DND-41 (cell line): Measurements from ENCODE around the gene PRAMEF5.
"Not testable (repeated sequence)": the region's sequence is repeated elsewhere in the genome, so short reads cannot be mapped to it uniquely, and the experiment has no call there.

ENCODE experiments used
- ATAC-seq: fragments of 200-7000 bp; cut with Tn5 transposase; 3 replicates; pipeline ENCODE4 v1.9.1; 2021; ENCODE audit warnings: low read depth; ENCODE audit not compliant: insufficient read depth
- DNase-seq: peaks from one replicate; pipeline ENCODE4 v3.0.0-alpha.2; 2020
- H2AFZ ChIP-seq: 2 replicates; pipeline ENCODE4 v1.6.0; 2012; ENCODE audit warnings: low read depth, low read length
- H3K27ac ChIP-seq: 2 replicates; pipeline ENCODE4 v1.5.1; 2012; ENCODE audit warnings: low read length, inconsistent platforms
- H3K27me3 ChIP-seq: fragments of 200-600 bp; sonication (generic); 2 replicates; pipeline ENCODE4 v1.6.0; 2012; ENCODE audit warnings: low read length, mild to moderate bottlenecking, inconsistent platforms; ENCODE audit not compliant: insufficient read depth, poor library complexity
- H3K36me3 ChIP-seq: 2 replicates; pipeline ENCODE4 v1.5.1; 2012; ENCODE audit warnings: low read length, inconsistent platforms; ENCODE audit not compliant: insufficient read depth
- H3K4me1 ChIP-seq: 2 replicates; pipeline ENCODE4 v1.5.1; 2012; ENCODE audit warnings: mild to moderate bottlenecking, low read length; ENCODE audit not compliant: insufficient read depth
- H3K4me2 ChIP-seq: 2 replicates; pipeline ENCODE4 v1.6.0; 2012; ENCODE audit warnings: mild to moderate bottlenecking, moderate library complexity, low read length, inconsistent platforms; ENCODE audit not compliant: insufficient read depth
- H3K4me3 ChIP-seq, 2 experiments: fragments of 200-600 bp in 1 of 2; shearing (Covaris generic) in 1 of 2; 2 replicates each; pipeline ENCODE4 v1.5.1; 2012 to 2016; ENCODE audit warnings: inconsistent platforms in 2 of 2, low read length in 2 of 2, mild to moderate bottlenecking in 2 of 2, low read depth in 1 of 2, moderate library complexity in 1 of 2
- H3K79me2 ChIP-seq: 2 replicates; pipeline ENCODE4 v1.6.0; 2012; ENCODE audit warnings: low read length, inconsistent platforms; ENCODE audit not compliant: insufficient read depth
- H3K9ac ChIP-seq: 2 replicates; pipeline ENCODE4 v1.6.0; 2012; ENCODE audit warnings: low read depth, mild to moderate bottlenecking, inconsistent platforms, low read length, moderate library complexity
- H3K9me3 ChIP-seq: 2 replicates; pipeline ENCODE4 v1.5.1; 2012; ENCODE audit warnings: low read length, moderate library complexity, mild to moderate bottlenecking, inconsistent platforms; ENCODE audit not compliant: insufficient read depth, severe bottlenecking
- H4K20me1 ChIP-seq: 2 replicates; pipeline ENCODE4 v1.6.0; 2012; ENCODE audit warnings: low read length; ENCODE audit not compliant: insufficient read depth

The PRAMEF5 gene

DNA sequence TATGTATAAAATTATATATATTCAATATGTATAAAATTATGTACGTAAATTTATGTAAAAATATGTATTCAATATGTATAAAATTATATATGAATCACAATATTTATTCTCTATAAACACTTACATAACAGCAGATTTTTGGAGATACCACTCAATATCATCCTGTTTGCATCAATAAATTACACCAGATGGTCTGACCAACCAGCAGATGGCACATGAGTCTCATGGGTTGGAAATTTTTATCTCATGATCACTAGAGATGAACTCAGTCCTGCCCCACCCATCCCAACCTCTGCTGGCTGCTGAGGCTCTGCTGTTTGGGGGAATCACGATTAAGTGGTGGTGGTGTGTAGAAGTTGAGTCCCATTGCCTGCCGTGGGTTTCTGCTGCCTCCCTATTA is 25.6 kb downstream of the PRAMEF5 start:
- H3K27me3 ChIP-seq, H3K9me3 ChIP-seq, H3K79me2 ChIP-seq, H3K9ac ChIP-seq, H3K36me3 ChIP-seq, DNase-seq, H3K4me2 ChIP-seq, H3K4me1 ChIP-seq, H2AFZ ChIP-seq, H3K27ac ChIP-seq, H4K20me1 ChIP-seq, H3K4me3 ChIP-seq: not testable (repeated sequence)
- ATAC-seq, result peak; percentile 39; the same call in 1 of the 3 replicates

GRCh38 chr1:13285037-13285436 is 31.0 kb downstream of the PRAMEF5 start, which contains the start of gene PRAMEF8:
Gene PRAMEF8 (minus strand): TSS chr1:13285137. CDS start chr1:13284091, 1,046 bp downstream.
- H3K9me3 ChIP-seq, H3K36me3 ChIP-seq, H4K20me1 ChIP-seq: not testable (repeated sequence)

GRCh38 chr1:13289030-13289429 is 35.0 kb downstream of the PRAMEF5 start:
- H3K4me2 ChIP-seq, H3K36me3 ChIP-seq, H3K79me2 ChIP-seq, H3K27ac ChIP-seq, H3K9ac ChIP-seq, H4K20me1 ChIP-seq, H3K9me3 ChIP-seq, DNase-seq, H3K4me3 ChIP-seq, H3K4me1 ChIP-seq, ATAC-seq, H2AFZ ChIP-seq, H3K27me3 ChIP-seq: not testable (repeated sequence)

More at GRCh38 chr1:13285037-13285436, 31.0 kb downstream of the PRAMEF5 start, which contains the start of gene PRAMEF8:
- not testable (repeated sequence) for H2AFZ ChIP-seq, H3K4me2 ChIP-seq, H3K27me3 ChIP-seq, H3K79me2 ChIP-seq, H3K9ac ChIP-seq, ATAC-seq, DNase-seq, H3K4me3 ChIP-seq, H3K4me1 ChIP-seq, H3K27ac ChIP-seq

DNA sequence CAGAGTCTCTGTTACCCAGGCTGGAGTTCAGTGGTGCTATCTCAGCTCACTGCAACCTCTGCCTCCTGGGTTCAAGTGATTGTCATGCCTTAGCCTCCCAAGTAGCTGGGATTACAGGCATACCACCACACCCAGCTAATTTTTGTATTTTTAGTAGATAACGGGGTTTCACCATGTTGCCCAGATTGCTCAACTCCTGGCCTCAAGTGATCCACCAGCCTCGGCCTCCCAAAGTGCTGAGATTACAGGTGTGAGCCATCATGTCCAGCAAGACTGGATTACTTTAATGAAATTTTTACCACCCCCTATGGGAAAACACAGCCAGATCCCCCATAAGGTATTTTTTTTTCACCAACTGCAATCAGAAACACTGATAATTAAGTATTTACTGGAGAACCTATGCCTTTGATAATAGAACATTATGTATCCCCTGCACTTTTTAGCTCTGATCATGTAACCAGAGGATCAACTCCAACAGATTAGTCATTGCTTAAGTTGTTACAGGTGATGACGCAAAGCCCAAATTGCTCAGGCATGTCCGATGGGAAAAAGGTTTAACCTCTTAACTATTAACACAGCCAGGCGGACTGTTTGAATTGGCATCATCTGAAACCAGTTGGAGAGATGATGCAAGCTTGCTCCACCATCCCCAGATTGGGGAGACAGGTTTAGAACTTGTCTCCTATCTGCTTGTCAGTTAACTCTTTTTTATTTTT is 43.4 kb downstream of the PRAMEF5 start:
- not testable (repeated sequence) for H3K9me3 ChIP-seq, ATAC-seq, H3K36me3 ChIP-seq, H3K9ac ChIP-seq, H4K20me1 ChIP-seq, DNase-seq, H3K4me3 ChIP-seq, H3K4me1 ChIP-seq, H3K27me3 ChIP-seq, H3K27ac ChIP-seq, H3K79me2 ChIP-seq, H3K4me2 ChIP-seq, H2AFZ ChIP-seq

DNA sequence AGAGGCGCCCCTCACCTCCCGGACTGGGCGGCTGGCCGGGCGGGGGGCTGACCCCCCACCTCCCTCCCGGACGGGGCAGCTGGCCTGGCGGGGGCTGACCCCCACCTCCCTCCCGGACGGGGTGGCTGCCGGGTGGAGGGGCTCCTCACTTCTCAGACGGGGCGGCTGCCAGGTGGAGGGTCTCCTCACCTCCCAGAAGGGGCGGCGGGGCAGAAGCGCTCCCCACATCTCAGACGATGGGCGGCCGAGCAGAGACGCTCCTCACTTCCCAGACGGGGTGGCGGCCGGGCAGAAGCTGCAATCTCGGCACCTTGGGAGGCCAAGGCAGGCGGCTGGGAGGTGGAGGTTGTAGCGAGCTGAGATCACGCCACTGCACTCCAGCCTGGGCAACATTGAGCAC is 44.7 kb downstream of the PRAMEF5 start:
- not testable (repeated sequence) for H3K79me2 ChIP-seq, H3K4me3 ChIP-seq, H3K27ac ChIP-seq, H3K27me3 ChIP-seq, DNase-seq, H2AFZ ChIP-seq, H4K20me1 ChIP-seq, H3K36me3 ChIP-seq, H3K9ac ChIP-seq, H3K4me2 ChIP-seq, ATAC-seq, H3K9me3 ChIP-seq, H3K4me1 ChIP-seq

DNA sequence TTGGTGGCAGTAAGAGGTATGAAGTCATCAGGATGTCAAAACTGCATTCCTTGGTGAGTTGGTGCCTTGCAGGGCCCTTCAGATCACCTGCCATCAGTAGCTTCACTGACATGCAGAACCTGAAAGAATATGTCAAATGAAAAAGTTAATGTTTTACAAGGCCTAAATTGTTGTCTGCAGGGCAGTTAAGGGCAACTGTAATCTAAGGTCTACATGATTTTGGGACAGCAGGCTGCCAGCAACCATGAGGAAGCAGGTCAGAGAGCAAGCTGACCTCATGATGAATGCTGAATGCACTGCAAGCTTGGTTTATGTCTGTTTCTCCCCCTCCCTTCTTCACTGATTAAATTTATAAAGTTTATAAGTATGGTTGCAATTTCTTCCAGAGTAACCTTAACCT is 48.2 kb downstream of the PRAMEF5 start:
- H3K4me3 ChIP-seq, H3K36me3 ChIP-seq, H3K4me1 ChIP-seq, DNase-seq, H3K9ac ChIP-seq, H4K20me1 ChIP-seq, H2AFZ ChIP-seq, H3K27ac ChIP-seq, H3K9me3 ChIP-seq, H3K4me2 ChIP-seq, ATAC-seq, H3K79me2 ChIP-seq, H3K27me3 ChIP-seq: not testable (repeated sequence)

DNA sequence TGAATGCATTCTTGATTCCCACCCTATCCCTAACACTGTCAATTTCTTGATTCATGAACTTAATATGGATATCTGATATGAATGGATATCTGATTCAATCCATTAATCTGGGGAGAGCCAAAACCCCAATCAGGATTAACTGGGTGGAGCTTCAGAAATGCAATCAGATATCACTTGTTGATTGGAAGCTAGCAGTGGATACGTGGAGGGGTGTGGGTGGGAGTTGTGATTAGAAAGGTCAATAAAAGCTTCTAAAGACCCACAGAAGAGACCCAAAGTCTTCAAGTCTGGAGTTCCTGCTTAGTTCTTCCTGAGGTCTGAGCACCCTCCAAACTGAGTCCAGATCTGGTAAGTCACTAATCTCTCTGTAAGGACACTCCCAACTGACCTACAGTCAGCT is 49.2 kb downstream of the PRAMEF5 start, which contains the start of gene PRAMEF33:
PRAMEF33 (plus strand) TSS at position 301 of the 400 bp plus-strand sequence. CDS start 2,416 bp downstream, outside the sequence.
- H3K4me3 ChIP-seq, H3K9ac ChIP-seq, H3K27me3 ChIP-seq, H3K27ac ChIP-seq, H3K79me2 ChIP-seq, H3K9me3 ChIP-seq, H3K4me1 ChIP-seq, H4K20me1 ChIP-seq, H3K4me2 ChIP-seq, H3K36me3 ChIP-seq, DNase-seq, H2AFZ ChIP-seq, ATAC-seq: not testable (repeated sequence)
